ENCODE results near the gene PATJ.

The PATJ gene

GRCh38 chr1:62066713-62067112 is 324.4 kb downstream of the PATJ start:
- Histone ChIP-seq H3K4me3 (ENCODE audit: extremely low read depth, insufficient read depth, low read length, poor library complexity, severe bottlenecking) (no peak overlapping the region), H3K9me3 (ENCODE audit: control insufficient read depth, low read length) (peaks cover 7% of the 10 kb centered on the region), H3K4me1 (ENCODE audit: control insufficient read depth, insufficient read depth, low read length, poor library complexity, severe bottlenecking) (no peaks in the 10 kb centered on the region), H3K27ac (ENCODE audit: low read depth, low read length, severe bottlenecking) (no peak overlapping the region), H3K36me3 (ENCODE audit: control insufficient read depth, insufficient read depth, low read length) (no peaks in the 10 kb centered on the region)
- 72 to 86% methylated on average over 1 to 2 of the region's 2 CpGs for WGBS, 2 experiments (ENCODE audit: insufficient coverage in 2 of 2)

- WGBS, 2 experiments (ENCODE audit: insufficient coverage in 2 of 2): 100% methylated on average over 1 of the region's 1 CpG
- Histone ChIP-seq H3K27ac (ENCODE audit: low read depth, low read length, severe bottlenecking) (no peak overlapping the region), H3K4me1 (ENCODE audit: control insufficient read depth, insufficient read depth, low read length, poor library complexity, severe bottlenecking) (no peaks in the 10 kb centered on the region), H3K36me3 (ENCODE audit: control insufficient read depth, insufficient read depth, low read length) (no peaks in the 10 kb centered on the region), H3K4me3 (ENCODE audit: extremely low read depth, insufficient read depth, low read length, poor library complexity, severe bottlenecking) (no peak overlapping the region), H3K9me3 (ENCODE audit: control insufficient read depth, low read length) (peaks cover 7% of the 10 kb centered on the region)
Measured at GRCh38 chr1:62068416-62068843, 326.1 kb downstream of the PATJ start.

- H3K4me3 ChIP-seq (ENCODE audit: extremely low read depth, insufficient read depth, low read length, poor library complexity, severe bottlenecking): no peak overlapping the region
- H3K4me1 ChIP-seq (ENCODE audit: control insufficient read depth, insufficient read depth, low read length, poor library complexity, severe bottlenecking): no peaks in the 10 kb centered on the region
- WGBS, 2 experiments (ENCODE audit: insufficient coverage in 2 of 2): 66 to 71% methylated on average over 2 to 3 of the region's 5 CpGs
- H3K36me3 ChIP-seq (ENCODE audit: control insufficient read depth, insufficient read depth, low read length): no peaks in the 10 kb centered on the region
- no peak overlapping the region for H3K27ac ChIP-seq (ENCODE audit: low read depth, low read length, severe bottlenecking)
- H3K9me3 ChIP-seq (ENCODE audit: control insufficient read depth, low read length): peaks cover 7% of the 10 kb centered on the region
Measured at GRCh38 chr1:62068978-62069377, 326.7 kb downstream of the PATJ start.

GRCh38 chr1:62070384-62071011 is 328.2 kb downstream of the PATJ start:
- no peaks in the 10 kb centered on the region for H3K4me1 ChIP-seq (ENCODE audit: control insufficient read depth, insufficient read depth, low read length, poor library complexity, severe bottlenecking)
- 83% methylated on average over 1 of the region's 4 CpGs; no CpG with 5 or more reads in 1 of the 2 experiments for WGBS, 2 experiments (ENCODE audit: insufficient coverage in 2 of 2)
- H3K4me3 ChIP-seq (ENCODE audit: extremely low read depth, insufficient read depth, low read length, poor library complexity, severe bottlenecking): no peak overlapping the region
- no peak overlapping the region for H3K27ac ChIP-seq (ENCODE audit: low read depth, low read length, severe bottlenecking)
- no peaks in the 10 kb centered on the region for H3K36me3 ChIP-seq (ENCODE audit: control insufficient read depth, insufficient read depth, low read length)
- peaks cover 7% of the 10 kb centered on the region for H3K9me3 ChIP-seq (ENCODE audit: control insufficient read depth, low read length)

- H3K4me3 ChIP-seq (ENCODE audit: extremely low read depth, insufficient read depth, low read length, poor library complexity, severe bottlenecking): no peak overlapping the region
- no peak overlapping the region for H3K27ac ChIP-seq (ENCODE audit: low read depth, low read length, severe bottlenecking)
- no peaks in the 10 kb centered on the region for H3K4me1 ChIP-seq (ENCODE audit: control insufficient read depth, insufficient read depth, low read length, poor library complexity, severe bottlenecking)
- H3K36me3 ChIP-seq (ENCODE audit: control insufficient read depth, insufficient read depth, low read length): no peaks in the 10 kb centered on the region
- 81 to 90% methylated on average over 6 of the region's 7 CpGs for WGBS, 2 experiments (ENCODE audit: insufficient coverage in 2 of 2)
- peaks cover under 1% of the 10 kb centered on the region for H3K9me3 ChIP-seq (ENCODE audit: control insufficient read depth, low read length)
Measured at GRCh38 chr1:62071695-62072094, 329.4 kb downstream of the PATJ start.

GRCh38 chr1:62076286-62076685 is 334.0 kb downstream of the PATJ start:
- Histone ChIP-seq H3K9me3 (ENCODE audit: control insufficient read depth, low read length) (no peaks in the 10 kb centered on the region), H3K36me3 (ENCODE audit: control insufficient read depth, insufficient read depth, low read length) (no peaks in the 10 kb centered on the region), H3K4me3 (ENCODE audit: extremely low read depth, insufficient read depth, low read length, poor library complexity, severe bottlenecking) (no peak overlapping the region), H3K27ac (ENCODE audit: low read depth, low read length, severe bottlenecking) (no peak overlapping the region), H3K4me1 (ENCODE audit: control insufficient read depth, insufficient read depth, low read length, poor library complexity, severe bottlenecking) (no peaks in the 10 kb centered on the region)
- 80 to 85% methylated on average over 1 to 2 of the region's 3 CpGs for WGBS, 2 experiments (ENCODE audit: insufficient coverage in 2 of 2)

GRCh38 chr1:62077821-62078220 is 335.5 kb downstream of the PATJ start:
- Histone ChIP-seq H3K27ac (ENCODE audit: low read depth, low read length, severe bottlenecking) (no peak overlapping the region), H3K9me3 (ENCODE audit: control insufficient read depth, low read length) (no peaks in the 10 kb centered on the region), H3K36me3 (ENCODE audit: control insufficient read depth, insufficient read depth, low read length) (no peaks in the 10 kb centered on the region), H3K4me1 (ENCODE audit: control insufficient read depth, insufficient read depth, low read length, poor library complexity, severe bottlenecking) (no peaks in the 10 kb centered on the region), H3K4me3 (ENCODE audit: extremely low read depth, insufficient read depth, low read length, poor library complexity, severe bottlenecking) (no peak overlapping the region)
- 78 to 81% methylated on average over 1 of the region's 1 CpG for WGBS, 2 experiments (ENCODE audit: insufficient coverage in 2 of 2)

- no peaks in the 10 kb centered on the region for H3K4me1 ChIP-seq (ENCODE audit: control insufficient read depth, insufficient read depth, low read length, poor library complexity, severe bottlenecking)
- H3K27ac ChIP-seq (ENCODE audit: low read depth, low read length, severe bottlenecking): no peak overlapping the region
- H3K4me3 ChIP-seq (ENCODE audit: extremely low read depth, insufficient read depth, low read length, poor library complexity, severe bottlenecking): no peak overlapping the region
- no peaks in the 10 kb centered on the region for H3K36me3 ChIP-seq (ENCODE audit: control insufficient read depth, insufficient read depth, low read length)
- WGBS, 2 experiments (ENCODE audit: insufficient coverage in 2 of 2): 79 to 82% methylated on average over 9 to 12 of the region's 14 CpGs
- H3K9me3 ChIP-seq (ENCODE audit: control insufficient read depth, low read length): no peaks in the 10 kb centered on the region
Measured at GRCh38 chr1:62082456-62083363, 340.4 kb downstream of the PATJ start.

GRCh38 chr1:62084310-62084890 is 342.1 kb downstream of the PATJ start:
- H3K9me3 ChIP-seq (ENCODE audit: control insufficient read depth, low read length): no peaks in the 10 kb centered on the region

GRCh38 chr1:62088439-62088838 is 346.2 kb downstream of the PATJ start:
- no peak overlapping the region for H3K4me3 ChIP-seq (ENCODE audit: extremely low read depth, insufficient read depth, low read length, poor library complexity, severe bottlenecking)
- H3K36me3 ChIP-seq (ENCODE audit: control insufficient read depth, insufficient read depth, low read length): no peaks in the 10 kb centered on the region
- H3K4me1 ChIP-seq (ENCODE audit: control insufficient read depth, insufficient read depth, low read length, poor library complexity, severe bottlenecking): no peaks in the 10 kb centered on the region
- no peaks in the 10 kb centered on the region for H3K9me3 ChIP-seq (ENCODE audit: control insufficient read depth, low read length)
- H3K27ac ChIP-seq (ENCODE audit: low read depth, low read length, severe bottlenecking): no peak overlapping the region

More at GRCh38 chr1:62084310-62084890, 342.1 kb downstream of the PATJ start:
- Histone ChIP-seq H3K36me3 (ENCODE audit: control insufficient read depth, insufficient read depth, low read length) (no peaks in the 10 kb centered on the region), H3K4me1 (ENCODE audit: control insufficient read depth, insufficient read depth, low read length, poor library complexity, severe bottlenecking) (no peaks in the 10 kb centered on the region), H3K27ac (ENCODE audit: low read depth, low read length, severe bottlenecking) (no peak overlapping the region), H3K4me3 (ENCODE audit: extremely low read depth, insufficient read depth, low read length, poor library complexity, severe bottlenecking) (no peak overlapping the region)
- WGBS, 2 experiments (ENCODE audit: insufficient coverage in 2 of 2): 88 to 95% methylated on average over 8 to 9 of the region's 9 CpGs
